Peyer's patch (tissue), 4 donors: ENCODE data around the gene ADAMTS12. TPM values are rescaled to one million over a fixed set of nuclear protein-coding genes. Genes with fewer than 3 reads are reported as not detected.
"Not testable (repeated sequence)": the region's sequence is repeated elsewhere in the genome, so short reads cannot be mapped to it uniquely, and the experiment has no call there.

ENCODE experiments used
- DNase-seq, 3 donors: peaks; one replicate each; pipeline ENCODE4 v3.0.0-alpha.2; 2017 to 2019
- H3K27ac ChIP-seq, 4 donors: fragments of 200-600 bp; sonication (generic); one replicate each; pipeline ENCODE4 v1.5.1; 2016 to 2019
- H3K27me3 ChIP-seq, 2 donors: fragments of 200-600 bp; sonication (generic); one replicate each; pipeline ENCODE4 v1.5.1; 2019
- H3K36me3 ChIP-seq, 3 donors: fragments of 200-600 bp; sonication (generic); one replicate each; pipeline ENCODE4 v1.5.1; 2016 to 2019
- H3K4me1 ChIP-seq, 4 donors: fragments of 200-600 bp; sonication (generic); one replicate each; pipeline ENCODE4 v1.5.1; 2016 to 2019
- H3K4me3 ChIP-seq, 4 donors: fragments of 200-600 bp; sonication (generic); 1 replicate in 3 of 4; 2 replicates in 1 of 4; pipeline ENCODE4 v1.5.1; 2016 to 2019; ENCODE audit warnings: mild to moderate bottlenecking in 1 of 4
- H3K9me3 ChIP-seq, 4 donors: fragments of 200-600 bp; sonication (generic); one replicate each; pipeline ENCODE4 v1.5.1; 2016 to 2019; ENCODE audit warnings: mild to moderate bottlenecking in 1 of 4
- CTCF ChIP-seq, 6 experiments: fragments of 450-650 bp in 4 of 6; fragments of 200-600 bp in 2 of 6; sonication (generic) in 1 of 6; IDR thresholded peaks; one replicate each; pipeline ENCODE4 v1.5.1; 2017 to 2019; ENCODE audit warnings: antibody characterized with exemption in 6 of 6, mild to moderate bottlenecking in 3 of 6, moderate library complexity in 1 of 6
- POLR2A ChIP-seq, 2 donors: fragments of 450-650 bp; IDR thresholded peaks; one replicate each; pipeline ENCODE4 v1.5.1; 2017; ENCODE audit warnings: antibody characterized with exemption in 2 of 2, mild to moderate bottlenecking in 2 of 2, moderate library complexity in 2 of 2
- total RNA-seq, 4 donors: library from RNA; depleted of rRNA; stranded (reverse); fragments of >200 nt; gene quantifications; one replicate each; pipeline ENCODE4 v1.1.0, GENCODE V29; 2016

ADAMTS12 gene
- total RNA-seq, 4 donors from 2014 or later, result 0.53 to 11.6 (median 1.3) TPM

- Histone ChIP-seq H3K4me1 (no peaks in the 10 kb centered on the region), H3K27ac (no peak overlapping the region), H3K4me3 (no peak overlapping the region), H3K27me3 (no peaks in the 10 kb centered on the region), H3K36me3 (no peaks in the 10 kb centered on the region), H3K9me3 (no peaks in the 10 kb centered on the region)
- TF ChIP-seq CTCF (IDR thresholded peaks at IDR 0.05), result no peak
- no peak for TF ChIP-seq POLR2A (IDR thresholded peaks at IDR 0.05)
- no peak for DNase-seq
Observed at GRCh38 chr5:33877449-33877848, 14.3 kb downstream of the ADAMTS12 start.

GRCh38 chr5:33867241-33867640 lies 24.5 kb downstream of the ADAMTS12 start:
- no peak overlapping the region for H3K4me3 ChIP-seq
- no peak overlapping the region for H3K27ac ChIP-seq
- TF ChIP-seq CTCF (IDR thresholded peaks at IDR 0.05), result no peak
- TF ChIP-seq POLR2A (IDR thresholded peaks at IDR 0.05), result no peak
- peaks cover 0 to 8% (median 2%) of the 10 kb centered on the region in 4 donors for H3K9me3 ChIP-seq
- H3K27me3 ChIP-seq, result no peaks in the 10 kb centered on the region
- H3K4me1 ChIP-seq, result no peaks in the 10 kb centered on the region
- no peaks in the 10 kb centered on the region for H3K36me3 ChIP-seq
- DNase-seq, result no peak

GRCh38 chr5:33859177-33859576 lies 32.6 kb downstream of the ADAMTS12 start:
- H3K4me1 ChIP-seq, H3K9me3 ChIP-seq, DNase-seq, H3K4me3 ChIP-seq, H3K27ac ChIP-seq, H3K36me3 ChIP-seq, H3K27me3 ChIP-seq: not testable (repeated sequence)

GRCh38 chr5:33857037-33857436 lies 34.8 kb downstream of the ADAMTS12 start:
- Histone ChIP-seq H3K9me3 (no peaks in the 10 kb centered on the region), H3K27ac (no peak overlapping the region), H3K4me1 (no peaks in the 10 kb centered on the region), H3K4me3 (no peak overlapping the region), H3K27me3 (no peaks in the 10 kb centered on the region), H3K36me3 (no peaks in the 10 kb centered on the region)
- DNase-seq, result no peak
- TF ChIP-seq CTCF (IDR thresholded peaks at IDR 0.05) (no peak), POLR2A (IDR thresholded peaks at IDR 0.05) (no peak)

GRCh38 chr5:33855396-33855795 lies 36.4 kb downstream of the ADAMTS12 start:
- Histone ChIP-seq H3K27ac (no peak overlapping the region), H3K36me3 (no peaks in the 10 kb centered on the region), H3K9me3 (no peaks in the 10 kb centered on the region), H3K4me3 (no peak overlapping the region), H3K4me1 (no peaks in the 10 kb centered on the region), H3K27me3 (no peaks in the 10 kb centered on the region)
- no peak for DNase-seq
- TF ChIP-seq CTCF (IDR thresholded peaks at IDR 0.05), result no peak
- no peak for TF ChIP-seq POLR2A (IDR thresholded peaks at IDR 0.05)

GRCh38 chr5:33854733-33855151 lies 37.0 kb downstream of the ADAMTS12 start:
- no peak for DNase-seq
- H3K9me3 ChIP-seq, result no peaks in the 10 kb centered on the region
- no peak for TF ChIP-seq CTCF (IDR thresholded peaks at IDR 0.05)
- TF ChIP-seq POLR2A (IDR thresholded peaks at IDR 0.05), result no peak
- H3K36me3 ChIP-seq, result no peaks in the 10 kb centered on the region
- no peaks in the 10 kb centered on the region for H3K27me3 ChIP-seq
- H3K4me3 ChIP-seq, result no peak overlapping the region
- no peaks in the 10 kb centered on the region for H3K4me1 ChIP-seq
- no peak overlapping the region for H3K27ac ChIP-seq
